K562 (cell line): ENCODE results near the gene ANKLE1. TPM values are rescaled to one million over a fixed set of nuclear protein-coding genes. Genes with fewer than 3 reads are reported as not detected.
A peak's percentile ranks its signal among the peaks of the same experiment; 100 is the strongest.

Experiments used
- DIDO1 ChIP-seq: fragments of 450-650 bp; IDR thresholded peaks from 2 replicates; pipeline ENCODE4 v1.6.1; 2016; ENCODE audit warnings: low read depth, missing biosample characterization, missing genetic modification characterization
- ELF4 ChIP-seq: fragments of 450-650 bp; formaldehyde crosslinking; IDR thresholded peaks from 2 replicates; pipeline ENCODE4 v1.4.0; 2022; ENCODE audit warnings: missing genetic modification characterization
- EP300 ChIP-seq: IDR thresholded peaks from 2 replicates; pipeline ENCODE4 v1.6.1; 2012; ENCODE audit warnings: low read length, improper control_type of control experiment
- NFIC ChIP-seq: fragments of 450-650 bp; IDR thresholded peaks from 2 replicates; pipeline ENCODE4 v1.6.1; 2017; ENCODE audit warnings: mild to moderate bottlenecking, inconsistent platforms
- POLR2A ChIP-seq: fragments of 450-650 bp; conservative IDR thresholded peaks from 2 replicates; pipeline ENCODE4 v1.6.1; 2016
- RBM34 ChIP-seq: fragments of 200-400 bp; formaldehyde crosslinking; IDR thresholded peaks from 2 replicates; pipeline ENCODE4 v1.6.1; 2018; ENCODE audit warnings: low read length, borderline replicate concordance; ENCODE audit not compliant: insufficient read depth
- SREBF1 ChIP-seq: fragments of 150-350 bp; IDR thresholded peaks from 2 replicates; pipeline ENCODE4 v1.6.1; 2014; ENCODE audit warnings: antibody characterized with exemption, low read depth, low read length, borderline replicate concordance
- ZBTB40 ChIP-seq, 2 experiments: fragments of 450-650 bp in 1 of 2; sonication (generic) in 1 of 2; formaldehyde crosslinking in 1 of 2; IDR thresholded peaks; 2 replicates each; pipeline versions ENCODE4 v1.7.1 to v1.9.0; 2016 to 2022; ENCODE audit warnings: inconsistent platforms in 1 of 2, mild to moderate bottlenecking in 1 of 2, missing genetic modification reagents in 1 of 2
- ZNF232 ChIP-seq: sonication (generic); formaldehyde crosslinking; IDR thresholded peaks from 2 replicates; pipeline ENCODE4 v1.8.0; 2022; ENCODE audit warnings: mild to moderate bottlenecking, missing genetic modification reagents
- ZNF764 ChIP-seq: fragments of 250-450 bp; sonication (Bioruptor Pico); IDR thresholded peaks from 2 replicates; pipeline ENCODE4 v1.4.0; 2020; ENCODE audit warnings: low read depth, mild to moderate bottlenecking, moderate library complexity
- ZNF830 ChIP-seq: fragments of 250-450 bp; sonication (Bioruptor Pico); IDR thresholded peaks from 2 replicates; pipeline ENCODE4 v1.5.0; 2021; ENCODE audit warnings: mild to moderate bottlenecking
- polyA plus RNA-seq, 8 experiments: library from polyadenylated mRNA; depleted of rRNA in 4 of 8; stranded (reverse) in 5 of 8; unstranded in 3 of 8; fragments of >200 nt; fragmentation: Nextera tagmentation in 2 of 8; fragmentation: Illumina TruSeq in 1 of 8; extraction: Ambion mirVana in 2 of 8; extraction: Trizol in 1 of 8; gene quantifications; 2 replicates each; pipeline versions ENCODE4 v1.2.1 to v1.2.3, GENCODE V29; 2011 to 2014; ENCODE audit warnings: inconsistent platforms in 1 of 8, missing spikeins in 1 of 8
- total RNA-seq, 7 experiments: library from RNA; depleted of rRNA in 6 of 7; stranded (reverse); fragments of >200 nt in 6 of 7; fragmentation: Illumina TruSeq in 2 of 7; extraction: Trizol in 2 of 7; gene quantifications; 2 replicates each; pipeline versions ENCODE4 v1.2.1 to v1.2.3, GENCODE V29; 2011 to 2021; ENCODE audit warnings: low replicate concordance in 1 of 7
- TF ChIP-seq, protein P1 (sequence below): sonication (generic); formaldehyde crosslinking; IDR thresholded peaks from 2 replicates; pipeline ENCODE4 v1.8.0; 2022; ENCODE audit warnings: mild to moderate bottlenecking, missing genetic modification reagents

The ANKLE1 gene
- total and polyA plus RNA-seq, 9 of the 15 experiments (the other 6 are each of a cell fraction or from before 2014, with no cell fraction given), result 0.63 to 9.2 (median 2.9) TPM

DNA sequence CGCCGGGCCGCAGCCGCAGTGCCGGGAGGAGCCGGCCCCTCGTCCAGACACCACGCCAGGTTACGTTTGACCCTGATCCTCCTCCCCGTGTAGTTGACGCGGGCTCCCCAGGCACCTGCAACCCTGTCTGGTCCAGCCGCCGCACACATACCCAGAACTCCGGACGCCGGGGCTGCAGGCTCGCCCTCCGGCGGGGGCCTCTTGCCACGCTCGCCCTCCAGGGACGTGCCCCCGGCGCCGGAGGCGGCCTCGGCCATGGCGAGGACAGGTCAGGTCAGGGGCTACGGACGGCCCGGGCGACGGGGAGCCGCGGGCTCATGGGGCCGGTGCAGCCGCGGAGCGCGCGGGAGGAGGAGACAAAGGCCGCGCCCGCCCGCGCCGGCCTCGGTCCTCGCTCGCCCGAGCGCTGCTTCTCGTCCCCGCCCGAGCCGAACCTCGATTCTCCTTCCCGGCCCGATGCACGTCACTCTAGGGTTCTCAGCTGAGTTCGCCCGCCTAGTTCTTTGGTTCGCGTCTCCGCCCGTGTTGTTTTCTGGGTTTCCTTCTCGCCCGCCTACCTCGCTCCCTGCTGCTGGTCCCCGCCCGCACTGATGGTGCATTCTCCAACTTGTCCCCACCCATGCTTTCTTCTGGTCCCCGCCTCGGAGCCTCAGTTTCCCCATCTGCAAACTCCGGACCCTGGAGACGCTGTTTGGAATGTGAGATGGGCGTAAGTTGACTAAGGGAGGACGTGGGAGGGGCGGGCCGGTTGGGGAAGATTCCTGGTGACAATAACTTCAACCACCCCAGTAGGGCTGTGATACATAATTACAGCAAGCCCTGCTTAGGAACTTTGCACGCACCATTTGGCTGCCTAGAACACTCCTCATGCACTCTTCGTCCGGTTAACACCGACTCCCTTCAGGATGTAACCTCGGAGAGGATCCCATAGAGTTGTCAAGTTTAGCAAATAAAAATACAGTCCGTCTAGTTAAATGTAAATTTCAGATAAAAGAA, 53.0 kb downstream of the ANKLE1 start, which contains the start of gene ANO8 (continued):
- TF ChIP-seq ZNF830 (CRISPR knock-in tag) (no peak), ZBTB40 (IDR thresholded peaks at IDR 0.05) (peak; percentile 64), ZBTB40 (CRISPR knock-in tag; IDR thresholded peaks at IDR 0.05) (no peak), DIDO1 (tag) (no peak), ZNF232 (CRISPR knock-in tag) (no peak), ZNF764 (CRISPR knock-in tag) (0 out of 2 replicates have a peak, but pooled peaks have one; percentile 14), RBM34 (no peak), NFIC (peak; percentile 48; the same call in 1 of the 2 replicates), SREBF1 (0 out of 2 replicates have a peak, but pooled peaks have one; percentile 28), POLR2A (no peak), ELF4 (CRISPR knock-in tag) (no peak), EP300 (peak; percentile 67)
- TF ChIP-seq, protein P1, sequence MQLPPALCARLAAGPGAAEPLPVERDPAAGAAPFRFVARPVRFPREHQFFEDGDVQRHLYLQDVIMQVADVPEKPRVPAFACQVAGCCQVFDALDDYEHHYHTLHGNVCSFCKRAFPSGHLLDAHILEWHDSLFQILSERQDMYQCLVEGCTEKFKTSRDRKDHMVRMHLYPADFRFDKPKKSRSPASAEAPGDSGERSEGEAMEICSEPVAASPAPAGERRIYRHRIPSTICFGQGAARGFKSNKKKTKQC (CRISPR knock-in tag), result peak; percentile 64; the same call in 1 of the 2 replicates
